Endodermal cell (in vitro differentiated cells): ENCODE results near the gene CCDC175. TPM values are rescaled to one million over a fixed set of nuclear protein-coding genes. Genes with fewer than 3 reads are reported as not detected.

Experiments used
- DNase-seq: peaks from one replicate; pipeline ENCODE4 v3.0.0-alpha.2; 2017
- H3K27ac ChIP-seq: 2 replicates; pipeline ENCODE4 v1.5.1; 2013; ENCODE audit warnings: mild to moderate bottlenecking, low read depth, low read length, moderate library complexity
- H3K27me3 ChIP-seq: 2 replicates; pipeline ENCODE4 v1.6.1; 2013; ENCODE audit warnings: mild to moderate bottlenecking, low read length, moderate library complexity; ENCODE audit not compliant: insufficient read depth, control insufficient read depth, poor library complexity, severe bottlenecking
- H3K36me3 ChIP-seq: 2 replicates; pipeline ENCODE4 v1.7.0; 2013; ENCODE audit warnings: mild to moderate bottlenecking, low read length, moderate library complexity; ENCODE audit not compliant: control insufficient read depth, insufficient read depth
- H3K4me1 ChIP-seq: one replicate; pipeline ENCODE4 v1.7.0; 2013; ENCODE audit warnings: low read length; ENCODE audit not compliant: control insufficient read depth, insufficient read depth
- H3K4me3 ChIP-seq: 2 replicates; pipeline ENCODE4 v1.5.1; 2013; ENCODE audit warnings: mild to moderate bottlenecking, low read length, moderate library complexity
- H3K9ac ChIP-seq: 2 replicates; pipeline ENCODE4 v1.6.1; 2013; ENCODE audit warnings: mild to moderate bottlenecking, low read length, moderate library complexity; ENCODE audit not compliant: poor library complexity, severe bottlenecking; ENCODE audit errors: extremely low read depth
- H3K9me3 ChIP-seq: 2 replicates; pipeline ENCODE4 v1.6.1; 2013; ENCODE audit warnings: mild to moderate bottlenecking, low read length, moderate library complexity; ENCODE audit not compliant: control insufficient read depth
- H3K27ac Mint-ChIP-seq: 2 replicates; pipeline ENCODE4 v1.8.0; 2020; ENCODE audit warnings: mixed read lengths
- H3K27me3 Mint-ChIP-seq: 2 replicates; pipeline ENCODE4 v1.8.0; 2021; ENCODE audit warnings: mild to moderate bottlenecking, mixed read lengths; ENCODE audit not compliant: insufficient read depth
- H3K36me3 Mint-ChIP-seq: 2 replicates; pipeline ENCODE4 v1.8.0; 2020; ENCODE audit warnings: low read depth, mixed read lengths
- H3K4me1 Mint-ChIP-seq: 2 replicates; pipeline ENCODE4 v1.8.0; 2020; ENCODE audit warnings: mixed read lengths
- H3K4me3 Mint-ChIP-seq: 2 replicates; pipeline ENCODE4 v1.8.0; 2020; ENCODE audit warnings: mild to moderate bottlenecking, moderate library complexity, mixed read lengths
- H3K9me3 Mint-ChIP-seq: 2 replicates; pipeline ENCODE4 v1.8.0; 2020; ENCODE audit warnings: mild to moderate bottlenecking, mixed read lengths
- CTCF ChIP-seq: fragments of 200-600 bp; sonication (generic); conservative IDR thresholded peaks from 2 replicates; pipeline ENCODE4 v1.5.0; 2021; ENCODE audit warnings: antibody characterized with exemption, mild to moderate bottlenecking
- WGBS, 2 experiments: methylation state at CpG; one replicate each; pipeline versions ENCODE4 v1.1.5 to v1.1.7; 2013; ENCODE audit warnings: missing lambda C conversion rate in 2 of 2, mixed read lengths in 1 of 2; ENCODE audit not compliant: insufficient coverage in 1 of 2, insufficient read length in 1 of 2; 5-methylcytosine and 5-hydroxymethylcytosine counted together
- total RNA-seq, 2 donors: library from RNA; stranded (reverse); fragmentation: NEBNext Ultra II Directional in 1 of 2; extraction: Animal tissue kit (Norgen Biotek cat#: 25700) in 1 of 2; gene quantifications; 2 replicates in 1 of 2; 3 replicates in 1 of 2; pipeline ENCODE4 v1.2.1, GENCODE V29; 2021

CCDC175 gene
- total RNA-seq, 2 donors from 2014 or later = 0.53 to 0.66 TPM

GRCh38 chr14:59534361-59534987 lies 42.1 kb downstream of the CCDC175 start:
- H3K4me3 Mint-ChIP-seq = no peak overlapping the region
- H3K9me3 Mint-ChIP-seq = no peaks in the 10 kb centered on the region

GRCh38 chr14:59532419-59532818 lies 44.2 kb downstream of the CCDC175 start:
- Mint-ChIP-seq H3K27ac (no peak overlapping the region), H3K4me3 (no peak overlapping the region), H3K9me3 (no peaks in the 10 kb centered on the region), H3K4me1 (peaks cover 5% of the 10 kb centered on the region), H3K36me3 (no peaks in the 10 kb centered on the region), H3K27me3 (no peaks in the 10 kb centered on the region)
- no peak for DNase-seq
- no peak for TF ChIP-seq CTCF
- Histone ChIP-seq H3K36me3 (no peaks in the 10 kb centered on the region), H3K27me3 (no peaks in the 10 kb centered on the region), H3K4me1 (peaks cover 3% of the 10 kb centered on the region), H3K4me3 (no peak overlapping the region), H3K9ac (no peak overlapping the region), H3K27ac (no peak overlapping the region), H3K9me3 (no peaks in the 10 kb centered on the region)
- WGBS, 2 experiments = 91% methylated on average over 1 of the region's 1 CpG; no CpG with 5 or more reads in 1 of the 2 experiments

More at GRCh38 chr14:59534361-59534987, 42.1 kb downstream of the CCDC175 start:
- Mint-ChIP-seq H3K36me3 (no peaks in the 10 kb centered on the region), H3K27me3 (no peaks in the 10 kb centered on the region), H3K4me1 (peaks cover 3% of the 10 kb centered on the region), H3K27ac (no peak overlapping the region)
- Histone ChIP-seq H3K27me3 (no peaks in the 10 kb centered on the region), H3K9ac (no peak overlapping the region), H3K4me1 (peaks cover 3% of the 10 kb centered on the region), H3K4me3 (no peak overlapping the region), H3K36me3 (no peaks in the 10 kb centered on the region), H3K9me3 (no peaks in the 10 kb centered on the region), H3K27ac (no peak overlapping the region)
- no peak for TF ChIP-seq CTCF
- 89 to 100% methylated on average over 1 to 7 of the region's 7 CpGs for WGBS, 2 experiments
- DNase-seq = no peak

GRCh38 chr14:59530349-59530748 lies 46.3 kb downstream of the CCDC175 start:
- DNase-seq = no peak
- Histone ChIP-seq H3K4me1 (peaks cover 3% of the 10 kb centered on the region), H3K4me3 (no peak overlapping the region), H3K27me3 (no peaks in the 10 kb centered on the region), H3K36me3 (no peaks in the 10 kb centered on the region), H3K9ac (no peak overlapping the region), H3K9me3 (no peaks in the 10 kb centered on the region), H3K27ac (no peak overlapping the region)
- Mint-ChIP-seq H3K9me3 (no peaks in the 10 kb centered on the region), H3K36me3 (no peaks in the 10 kb centered on the region), H3K4me3 (no peak overlapping the region), H3K4me1 (peaks cover 5% of the 10 kb centered on the region), H3K27me3 (no peaks in the 10 kb centered on the region), H3K27ac (no peak overlapping the region)
- no peak for TF ChIP-seq CTCF
